B cell (primary cell): ENCODE results near the gene TNNT1.

Source experiments
- CTCF ChIP-seq: fragments of 200-600 bp; IDR thresholded peaks from one replicate; pipeline ENCODE4 v1.8.0; 2022; ENCODE audit warnings: antibody characterized with exemption, mild to moderate bottlenecking
- EZH2 ChIP-seq: IDR thresholded peaks from 2 replicates; pipeline ENCODE4 v1.6.1; 2012; ENCODE audit warnings: borderline replicate concordance, low read depth, mild to moderate bottlenecking, moderate library complexity, low read length; ENCODE audit not compliant: insufficient read depth, poor library complexity, severe bottlenecking

- TF ChIP-seq CTCF (no peak), EZH2 (no peak)
Measured at GRCh38 chr19:55131421-55131820, 17.6 kb downstream of the TNNT1 start.
